ENCODE measurements around the gene SLC39A9.

DNA sequence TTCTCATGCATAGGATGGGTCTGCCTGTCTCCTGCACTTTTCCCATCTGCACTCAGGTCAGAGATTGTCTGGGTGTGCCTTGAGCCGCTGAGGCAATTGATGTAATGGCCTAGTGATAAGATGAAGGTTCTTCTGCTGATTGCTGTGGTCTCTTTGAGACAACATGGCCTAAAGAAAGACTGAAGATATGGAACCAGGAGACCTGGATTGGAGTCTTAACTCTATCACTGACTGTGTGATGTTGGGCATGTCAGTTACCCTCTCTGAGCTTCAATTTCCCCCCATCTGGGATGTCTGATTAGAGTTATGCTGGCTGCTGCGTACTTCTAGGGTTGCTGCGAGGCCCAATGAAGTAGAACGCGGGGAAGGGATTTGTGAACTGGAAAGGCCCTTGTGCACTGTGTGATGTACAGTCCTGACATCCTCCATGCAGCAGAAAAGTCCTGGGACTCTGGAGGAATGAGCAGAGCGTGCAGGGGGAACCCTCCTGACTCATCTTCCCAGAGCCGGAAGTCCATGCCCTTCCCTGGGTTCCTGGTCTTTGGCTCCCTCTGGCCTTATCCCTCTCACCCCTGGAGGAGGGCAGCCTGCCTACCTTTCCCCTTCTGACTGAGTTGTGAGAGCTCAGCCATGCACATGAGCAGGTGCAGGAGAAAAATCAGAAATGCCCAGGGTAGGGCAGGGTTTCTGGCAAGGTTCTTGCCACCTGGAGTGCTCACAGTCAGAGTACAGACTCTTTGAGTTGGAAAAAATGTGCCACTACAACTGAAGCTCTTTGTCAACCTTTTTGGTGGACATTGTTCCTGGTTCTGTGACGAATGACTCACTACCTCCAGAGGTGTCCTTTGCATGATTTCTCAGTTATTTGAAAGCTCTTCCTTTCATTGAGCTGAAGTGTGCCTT, 107.1 kb downstream of the SLC39A9 start:
- TF ChIP-seq, protein P1, sequence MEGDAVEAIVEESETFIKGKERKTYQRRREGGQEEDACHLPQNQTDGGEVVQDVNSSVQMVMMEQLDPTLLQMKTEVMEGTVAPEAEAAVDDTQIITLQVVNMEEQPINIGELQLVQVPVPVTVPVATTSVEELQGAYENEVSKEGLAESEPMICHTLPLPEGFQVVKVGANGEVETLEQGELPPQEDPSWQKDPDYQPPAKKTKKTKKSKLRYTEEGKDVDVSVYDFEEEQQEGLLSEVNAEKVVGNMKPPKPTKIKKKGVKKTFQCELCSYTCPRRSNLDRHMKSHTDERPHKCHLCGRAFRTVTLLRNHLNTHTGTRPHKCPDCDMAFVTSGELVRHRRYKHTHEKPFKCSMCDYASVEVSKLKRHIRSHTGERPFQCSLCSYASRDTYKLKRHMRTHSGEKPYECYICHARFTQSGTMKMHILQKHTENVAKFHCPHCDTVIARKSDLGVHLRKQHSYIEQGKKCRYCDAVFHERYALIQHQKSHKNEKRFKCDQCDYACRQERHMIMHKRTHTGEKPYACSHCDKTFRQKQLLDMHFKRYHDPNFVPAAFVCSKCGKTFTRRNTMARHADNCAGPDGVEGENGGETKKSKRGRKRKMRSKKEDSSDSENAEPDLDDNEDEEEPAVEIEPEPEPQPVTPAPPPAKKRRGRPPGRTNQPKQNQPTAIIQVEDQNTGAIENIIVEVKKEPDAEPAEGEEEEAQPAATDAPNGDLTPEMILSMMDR (conservative IDR thresholded peaks at IDR 0.05; ENCODE audit: low read depth, low read length), result no peak
- no peak for TF ChIP-seq EZH2phosphoT487 (IDR thresholded peaks at IDR 0.05; ENCODE audit: borderline replicate concordance, low read length)
- TF ChIP-seq EZH2 (IDR thresholded peaks at IDR 0.05; ENCODE audit: low read length, unreplicated experiment), result no peak
